GM13977 (cell line): ENCODE data around the gene SNX30.
A peak's percentile ranks its signal among the peaks of the same experiment; 100 is the strongest.

Source experiments
- DNase-seq: peaks from one replicate; pipeline ENCODE4 v3.0.0; 2012; ENCODE audit warnings: low spot score
- CTCF ChIP-seq: IDR thresholded peaks from 2 replicates; pipeline ENCODE4 v1.5.1; 2012; ENCODE audit warnings: mild to moderate bottlenecking, control low read depth; ENCODE audit not compliant: insufficient read depth; ENCODE audit errors: extremely low read depth, missing control alignments
- in situ Hi-C: fragments of 300-500 bp; cut with MboI; formaldehyde crosslinking; loops from one replicate; pipeline ENCODE4 v1.12.0; 2022; ENCODE audit warnings: low sequenced_read_pairs, low pct_unique_long_range_greater_than_20kb, mixed read lengths, inconsistent platforms; ENCODE audit not compliant: unreplicated experiment

SNX30 gene

GRCh38 chr9:112731971-112732370 is 18.6 kb upstream of the SNX30 start:
- DNase-seq = no peak
- in situ Hi-C loops = no loop called here
- TF ChIP-seq CTCF = no peak

GRCh38 chr9:112734892-112735291 is 15.7 kb upstream of the SNX30 start:
- in situ Hi-C loops = no loop called here
- TF ChIP-seq CTCF = no peak
- no peak for DNase-seq

- in situ Hi-C loops = no loop called here
- TF ChIP-seq CTCF = no peak
- no peak for DNase-seq
Observed at GRCh38 chr9:112743216-112743836, 7.2 kb upstream of the SNX30 start.

GRCh38 chr9:112744177-112744576 is 6.4 kb upstream of the SNX30 start:
- TF ChIP-seq CTCF = no peak
- in situ Hi-C loops = no loop called here
- no peak for DNase-seq

- DNase-seq = no peak
- no peak for TF ChIP-seq CTCF
- in situ Hi-C loops = no loop called here
Observed at GRCh38 chr9:112747094-112747493, 3.5 kb upstream of the SNX30 start.

GRCh38 chr9:112750764-112751055 is 150 bp downstream of the SNX30 start:
- no peak for TF ChIP-seq CTCF
- DNase-seq = no peak
- in situ Hi-C loops = no loop called here

GRCh38 chr9:112751056-112751795 is 666 bp downstream of the SNX30 start:
- TF ChIP-seq CTCF = no peak
- peak; percentile 79 for DNase-seq
- in situ Hi-C loops = no loop called here
